HUES6 (cell line): ENCODE results near the gene FOXQ1.

Experiments
- H3K27ac ChIP-seq: 2 replicates; pipeline ENCODE4 v1.7.0; 2013; ENCODE audit warnings: low read depth, mild to moderate bottlenecking, low read length, inconsistent platforms
- H3K27me3 ChIP-seq: 2 replicates; pipeline ENCODE4 v1.6.1; 2013; ENCODE audit warnings: low read length; ENCODE audit not compliant: control insufficient read depth, insufficient read depth
- H3K36me3 ChIP-seq: 2 replicates; pipeline ENCODE4 v1.6.1; 2013; ENCODE audit warnings: low read length; ENCODE audit not compliant: control insufficient read depth, insufficient read depth
- H3K4me1 ChIP-seq: 2 replicates; pipeline ENCODE4 v1.6.1; 2013; ENCODE audit warnings: low read length; ENCODE audit not compliant: control insufficient read depth, insufficient read depth
- H3K4me3 ChIP-seq: 2 replicates; pipeline ENCODE4 v1.5.1; 2013; ENCODE audit warnings: low read depth, low read length
- H3K9ac ChIP-seq: one replicate; pipeline ENCODE4 v1.6.1; 2013; ENCODE audit warnings: mild to moderate bottlenecking, low read length
- H3K9me3 ChIP-seq: 2 replicates; pipeline ENCODE4 v1.6.1; 2013; ENCODE audit warnings: low read depth, low read length; ENCODE audit not compliant: control insufficient read depth, insufficient read depth

The FOXQ1 gene

DNA sequence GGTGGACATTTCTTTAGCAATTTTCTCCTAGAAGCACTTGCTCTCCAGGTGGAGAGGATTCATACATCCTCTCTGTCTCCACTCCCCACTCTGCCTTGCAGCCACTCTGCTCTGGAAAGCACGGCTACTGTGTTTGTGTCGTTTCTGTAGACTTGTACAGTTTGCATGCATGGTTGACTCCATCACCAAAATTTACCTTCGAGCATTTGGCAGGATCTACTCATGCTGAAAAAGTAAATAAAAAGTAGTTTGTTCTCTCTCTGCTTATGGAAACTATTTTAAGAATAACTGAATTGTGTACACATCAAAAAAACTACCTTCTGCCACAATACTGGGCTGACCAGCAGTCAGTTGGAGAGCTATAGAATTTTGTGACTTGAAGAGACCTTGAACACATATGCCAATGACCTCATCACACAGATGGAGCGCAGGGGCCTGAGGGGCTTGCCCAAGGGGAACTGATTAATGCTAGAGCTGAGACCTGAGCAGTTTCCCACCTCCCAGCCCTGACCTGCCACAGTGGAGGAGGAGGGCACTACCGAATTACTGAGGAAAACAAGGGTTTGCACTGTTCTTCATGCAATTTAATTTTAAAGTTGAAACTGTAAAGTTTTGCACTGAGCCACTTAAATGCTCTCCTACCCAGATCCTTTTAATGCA is 33.7 kb upstream of the FOXQ1 start:
- Histone ChIP-seq H3K9ac (no peak overlapping the region), H3K4me1 (no peaks in the 10 kb centered on the region), H3K27me3 (no peaks in the 10 kb centered on the region), H3K27ac (no peak overlapping the region), H3K4me3 (no peak overlapping the region), H3K36me3 (no peaks in the 10 kb centered on the region), H3K9me3 (peaks cover 10% of the 10 kb centered on the region; the same call in 1 of the 2 replicates)

DNA sequence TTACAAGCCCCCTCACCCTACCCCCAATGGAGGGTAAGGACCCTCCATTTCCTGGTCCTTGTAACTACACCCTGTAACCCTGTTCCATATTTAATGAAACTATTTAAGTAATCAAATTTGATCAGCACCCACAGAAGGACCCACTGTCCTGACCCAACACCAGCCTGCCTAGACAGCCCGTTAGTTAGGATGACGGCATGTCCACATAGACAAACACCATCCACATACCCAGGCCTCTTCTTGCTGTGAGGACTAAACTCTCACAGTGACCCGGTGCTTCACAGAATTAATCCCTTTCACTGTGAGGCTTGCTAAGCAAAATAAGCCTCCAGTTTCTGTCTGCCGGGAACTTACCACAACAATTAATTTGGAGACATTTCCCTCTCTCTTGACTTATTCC is 32.8 kb upstream of the FOXQ1 start:
- H3K36me3 ChIP-seq, result no peaks in the 10 kb centered on the region
- H3K4me3 ChIP-seq, result no peak overlapping the region
- no peaks in the 10 kb centered on the region for H3K4me1 ChIP-seq
- no peak overlapping the region for H3K9ac ChIP-seq
- no peak overlapping the region for H3K27ac ChIP-seq
- no peaks in the 10 kb centered on the region for H3K27me3 ChIP-seq
- peaks cover 6% of the 10 kb centered on the region; the same call in 1 of the 2 replicates for H3K9me3 ChIP-seq

DNA sequence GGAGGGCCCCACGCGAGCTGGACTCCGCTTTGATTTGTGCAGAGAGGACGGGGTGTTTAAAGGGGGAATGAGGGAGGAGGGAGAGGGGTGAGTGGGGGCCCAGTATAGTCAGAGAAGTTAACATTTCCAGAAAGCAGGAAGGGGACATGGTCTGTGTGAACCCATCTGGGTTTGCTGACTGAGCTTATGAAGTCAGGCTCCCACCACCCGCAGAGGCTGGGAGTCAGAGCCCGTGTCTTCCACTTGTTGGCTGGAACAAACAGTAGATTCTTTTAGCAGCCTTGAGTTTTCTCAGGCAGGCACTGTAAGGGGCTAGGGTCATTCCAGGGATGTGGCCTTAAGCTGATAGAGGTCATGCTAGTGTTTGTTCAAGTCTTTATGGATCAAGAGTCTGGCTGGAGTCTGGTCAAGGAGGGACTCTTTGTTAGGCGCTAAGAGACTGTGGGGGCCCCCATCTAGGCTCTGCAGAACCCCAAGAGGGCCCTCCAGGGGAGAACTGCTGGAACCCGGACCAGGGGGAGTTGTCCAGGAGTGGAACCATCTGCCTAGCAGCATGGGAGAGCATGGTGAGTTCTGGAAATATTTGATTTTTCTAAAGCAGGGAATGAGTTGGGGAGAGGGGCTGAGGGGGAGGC is 31.1 kb upstream of the FOXQ1 start:
- H3K4me1 ChIP-seq, result 0 out of 2 replicates have a peak, but pooled peaks cover under 1% of the 10 kb centered on the region
- H3K27me3 ChIP-seq, result no peaks in the 10 kb centered on the region
- no peak overlapping the region for H3K27ac ChIP-seq
- no peak overlapping the region for H3K4me3 ChIP-seq
- no peak overlapping the region for H3K9ac ChIP-seq
- no peaks in the 10 kb centered on the region for H3K9me3 ChIP-seq
- no peaks in the 10 kb centered on the region for H3K36me3 ChIP-seq

DNA sequence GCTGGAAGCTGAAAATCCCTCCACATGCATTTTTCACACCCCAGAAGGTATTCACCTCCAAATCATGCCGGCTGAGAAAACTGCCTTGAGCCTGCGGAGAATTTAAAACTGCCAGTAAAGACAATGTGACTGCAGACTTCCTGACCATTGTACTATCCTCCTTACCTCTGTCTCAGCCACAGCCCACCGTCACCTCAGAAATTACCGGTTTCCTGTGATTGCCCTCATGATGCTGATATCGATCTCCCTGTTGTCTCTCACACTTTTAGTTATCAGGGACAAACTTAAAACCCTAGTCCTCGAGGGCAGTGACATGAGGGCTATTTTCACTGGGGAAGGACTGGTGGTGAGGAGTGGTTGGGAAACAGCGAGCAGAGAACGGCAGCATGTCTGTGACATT is 30.2 kb upstream of the FOXQ1 start:
- Histone ChIP-seq H3K27me3 (no peaks in the 10 kb centered on the region), H3K4me3 (no peak overlapping the region), H3K27ac (no peak overlapping the region), H3K9ac (no peak overlapping the region), H3K9me3 (no peaks in the 10 kb centered on the region), H3K36me3 (no peaks in the 10 kb centered on the region), H3K4me1 (0 out of 2 replicates have a peak, but pooled peaks cover 3% of the 10 kb centered on the region)

DNA sequence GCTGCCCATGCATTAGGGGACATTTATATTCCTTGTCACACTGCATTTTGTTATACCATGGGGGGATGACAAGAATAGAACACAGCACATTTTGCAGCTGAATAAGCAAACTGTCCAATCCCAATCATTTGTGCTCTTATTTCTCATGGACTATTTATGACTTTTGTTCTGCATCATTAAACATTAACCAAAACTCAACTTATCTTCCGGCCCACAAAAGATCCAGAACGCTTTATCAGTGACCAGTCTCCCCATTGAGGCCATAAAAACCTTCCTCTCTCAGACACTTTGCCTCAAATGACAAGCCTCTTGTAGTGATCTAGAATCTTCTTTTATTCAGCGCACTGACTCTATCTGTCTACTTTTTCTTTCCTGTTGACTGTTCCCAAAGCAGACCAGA is 28.4 kb upstream of the FOXQ1 start:
- no peak overlapping the region for H3K27ac ChIP-seq
- 0 out of 2 replicates have a peak, but pooled peaks cover 3% of the 10 kb centered on the region for H3K4me1 ChIP-seq
- no peaks in the 10 kb centered on the region for H3K27me3 ChIP-seq
- no peaks in the 10 kb centered on the region for H3K36me3 ChIP-seq
- H3K9me3 ChIP-seq, result no peaks in the 10 kb centered on the region
- H3K9ac ChIP-seq, result no peak overlapping the region
- H3K4me3 ChIP-seq, result no peak overlapping the region

DNA sequence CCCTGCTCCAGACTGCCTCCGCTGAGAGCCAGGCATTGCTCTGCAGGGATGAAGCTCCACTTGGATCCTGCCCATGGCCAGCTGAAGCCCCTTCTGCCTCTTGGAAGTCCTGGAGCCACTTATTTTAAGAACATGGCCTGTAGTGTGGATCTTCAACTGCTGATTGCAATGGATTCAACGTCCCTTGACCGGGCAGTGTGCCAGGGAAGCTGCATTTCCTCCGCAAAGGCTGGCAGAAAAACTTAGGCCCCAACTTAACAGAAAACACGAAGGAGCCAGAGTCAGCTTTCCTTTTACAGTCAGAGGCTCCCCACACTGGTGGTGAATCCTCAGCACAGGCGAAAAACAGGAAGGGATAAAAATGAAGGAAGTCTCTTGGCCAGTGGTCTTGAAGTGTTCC is 26.3 kb upstream of the FOXQ1 start:
- no peaks in the 10 kb centered on the region for H3K36me3 ChIP-seq
- no peak overlapping the region for H3K27ac ChIP-seq
- H3K27me3 ChIP-seq, result no peaks in the 10 kb centered on the region
- H3K9ac ChIP-seq, result no peak overlapping the region
- H3K9me3 ChIP-seq, result no peaks in the 10 kb centered on the region
- no peak overlapping the region for H3K4me3 ChIP-seq
- 0 out of 2 replicates have a peak, but pooled peaks cover 3% of the 10 kb centered on the region for H3K4me1 ChIP-seq

DNA sequence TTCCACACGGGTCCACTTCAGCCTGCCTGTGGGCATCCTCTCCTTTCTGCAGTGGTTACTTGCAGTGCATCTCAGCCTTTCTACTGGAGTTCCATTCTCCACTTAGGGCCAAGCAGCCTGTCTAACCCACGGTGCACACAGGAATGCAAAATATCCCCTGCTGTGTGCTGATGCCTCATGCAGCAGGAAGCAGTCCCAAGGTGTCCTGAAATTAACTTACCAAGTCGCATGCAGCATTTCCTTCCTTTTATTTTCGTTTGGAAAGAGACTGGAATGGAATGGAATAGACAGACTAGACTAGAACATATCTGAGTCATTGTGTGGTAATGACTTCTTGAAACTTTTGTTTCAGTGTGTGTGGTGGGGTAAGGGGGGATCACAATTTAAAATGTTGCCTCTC is 25.9 kb upstream of the FOXQ1 start:
- Histone ChIP-seq H3K9ac (no peak overlapping the region), H3K36me3 (no peaks in the 10 kb centered on the region), H3K27me3 (no peaks in the 10 kb centered on the region), H3K4me3 (no peak overlapping the region), H3K27ac (no peak overlapping the region), H3K9me3 (no peaks in the 10 kb centered on the region), H3K4me1 (0 out of 2 replicates have a peak, but pooled peaks cover 3% of the 10 kb centered on the region)

DNA sequence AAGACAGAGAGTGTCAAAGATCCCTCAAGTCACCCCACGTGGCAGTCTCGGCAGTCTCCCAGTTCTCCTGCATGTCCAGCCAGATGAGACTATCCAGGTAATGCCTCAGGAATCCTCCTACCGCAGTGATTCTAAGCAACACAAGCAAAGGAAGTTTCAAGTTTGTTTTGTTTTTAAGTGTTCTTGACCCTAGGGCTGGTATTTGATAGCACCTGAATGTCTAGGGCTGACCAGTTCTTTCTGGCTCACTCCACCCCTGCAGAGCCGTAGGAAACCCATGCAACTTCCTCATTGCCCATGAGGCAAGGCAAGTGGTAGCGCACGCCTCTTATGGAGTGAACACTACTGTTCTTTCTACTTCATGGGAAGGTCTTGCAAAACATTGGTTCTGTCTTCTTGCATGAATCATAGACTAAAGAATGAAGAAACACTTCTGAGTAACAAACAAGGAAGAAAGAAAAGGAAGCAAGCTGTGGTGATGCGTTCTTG is 24.8 kb upstream of the FOXQ1 start:
- H3K4me3 ChIP-seq, result no peak overlapping the region
- H3K9me3 ChIP-seq, result no peaks in the 10 kb centered on the region
- no peaks in the 10 kb centered on the region for H3K36me3 ChIP-seq
- 0 out of 2 replicates have a peak, but pooled peaks cover 3% of the 10 kb centered on the region for H3K4me1 ChIP-seq
- H3K9ac ChIP-seq, result no peak overlapping the region
- no peaks in the 10 kb centered on the region for H3K27me3 ChIP-seq
- no peak overlapping the region for H3K27ac ChIP-seq

DNA sequence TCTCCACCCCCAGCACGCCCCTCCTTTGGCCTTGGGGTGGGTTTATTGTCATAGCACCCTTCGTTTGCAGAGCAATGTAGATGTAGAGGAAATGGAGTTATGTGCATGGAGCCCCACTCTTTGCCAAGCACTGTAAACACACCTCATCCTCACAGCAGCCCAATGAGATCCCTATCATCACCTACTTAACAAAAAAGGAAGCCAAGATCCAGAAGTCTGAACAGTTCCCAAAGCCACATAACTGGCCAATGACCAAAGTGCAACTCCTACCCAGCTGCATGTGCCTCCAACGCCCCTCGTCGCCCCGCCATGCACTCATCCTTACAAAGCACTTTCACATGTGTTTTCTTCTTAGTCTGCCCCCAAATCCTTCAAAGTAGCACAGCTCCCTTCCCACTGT is 21.8 kb upstream of the FOXQ1 start:
- Histone ChIP-seq H3K27ac (no peak overlapping the region), H3K9me3 (no peaks in the 10 kb centered on the region), H3K9ac (no peak overlapping the region), H3K36me3 (no peaks in the 10 kb centered on the region), H3K27me3 (no peaks in the 10 kb centered on the region), H3K4me1 (0 out of 2 replicates have a peak, but pooled peaks cover 3% of the 10 kb centered on the region), H3K4me3 (no peak overlapping the region)

DNA sequence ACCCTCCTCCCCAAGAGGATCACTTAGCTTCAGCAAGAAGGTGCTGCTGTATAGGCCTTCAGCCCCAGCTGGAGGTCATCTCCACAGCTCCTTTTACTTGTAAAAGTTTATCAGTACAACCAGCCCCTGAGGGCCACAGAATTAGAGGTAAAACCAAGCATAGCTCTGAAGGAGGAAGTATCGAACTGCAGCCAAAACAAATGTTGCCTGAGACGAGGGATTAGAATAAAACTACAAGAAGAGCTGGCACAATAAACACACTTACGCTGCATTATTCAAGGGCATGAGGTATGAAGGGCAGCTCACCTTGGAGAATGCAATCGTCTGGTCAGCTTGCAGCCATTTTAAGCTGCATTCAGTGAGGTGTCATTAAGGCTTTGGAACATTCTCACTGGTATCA is 21.1 kb upstream of the FOXQ1 start:
- Histone ChIP-seq H3K9me3 (no peaks in the 10 kb centered on the region), H3K36me3 (no peaks in the 10 kb centered on the region), H3K27ac (no peak overlapping the region), H3K9ac (no peak overlapping the region), H3K4me3 (no peak overlapping the region), H3K4me1 (0 out of 2 replicates have a peak, but pooled peaks cover 3% of the 10 kb centered on the region), H3K27me3 (no peaks in the 10 kb centered on the region)

DNA sequence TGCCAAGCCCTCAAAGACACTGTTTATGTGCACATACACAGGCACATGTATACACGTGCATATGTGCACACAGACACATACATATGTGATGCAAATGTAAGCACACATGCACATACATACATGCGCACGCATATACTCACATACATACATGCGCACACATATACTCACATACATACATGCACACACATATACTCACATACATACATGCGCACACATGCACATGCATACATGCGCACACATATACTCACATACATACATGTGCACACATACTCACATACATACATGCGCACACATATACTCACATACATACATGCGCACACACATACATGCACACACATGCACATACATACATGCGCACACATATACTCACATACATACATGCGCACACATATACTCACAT is 20.5 kb upstream of the FOXQ1 start:
- no peak overlapping the region for H3K9ac ChIP-seq
- H3K36me3 ChIP-seq, result no peaks in the 10 kb centered on the region
- H3K4me3 ChIP-seq, result no peak overlapping the region
- H3K27me3 ChIP-seq, result 0 out of 2 replicates have a peak, but pooled peaks cover 2% of the 10 kb centered on the region
- no peak overlapping the region for H3K27ac ChIP-seq
- no peaks in the 10 kb centered on the region for H3K9me3 ChIP-seq
- H3K4me1 ChIP-seq, result no peaks in the 10 kb centered on the region
